Heart left ventricle (tissue), 13 donors: Measurements from ENCODE around the gene DHRS12.

ENCODE experiments used
- CTCF ChIP-seq, 12 donors: fragments of 200-600 bp; sonication (generic) in 4 of 12; IDR thresholded peaks; one replicate each; pipeline versions ENCODE4 v1.5.0 to v1.8.0; 2018 to 2022; ENCODE audit warnings: antibody characterized with exemption in 12 of 12, mild to moderate bottlenecking in 5 of 12
- POLR2A ChIP-seq, 2 donors: fragments of 450-650 bp; IDR thresholded peaks; one replicate each; pipeline ENCODE4 v1.6.1; 2017; ENCODE audit warnings: antibody characterized with exemption in 2 of 2, mild to moderate bottlenecking in 2 of 2, moderate library complexity in 2 of 2
- donor health status: ischemic (EF 13 %, LVEDD 7.1; RV severe dilation, severe dysfunction).
- donor health status: DM: no; HTN: yes; CAD: no.
- donor health status: DM: no; HTN: no; CAD: no.
- donor health status: ischemic (EF 25% LVEDD 6.9; RV normal size, moderate dysfunction).
- donor health status: ischemic (EF 25% LVEDD 5.7; RV mildly dilated, moderate dysfunction).
- donor health status: ischemic (EF 35%, LVEDD 5.7; RV mildly dilated, moderate dysfunction).
- donor health status: nonischemic (EF 11% LVEDD 7.7; RV severe dilation, severe dysfunction).
- donor health status: DM: yes; HTN: yes; CAD: no.
- donor health status: PGD.
- donor health status: ischemic (EF 29% LVEDD 5.4; RV normal size, mild dysfunction).
- donor health status: nonischemic (EF 23%, LVEDD 6.1; RV moderate dilation, normal function).

GRCh38 chr13:51723529-51723928 lies 80.4 kb downstream of the DHRS12 start:
- TF ChIP-seq CTCF (IDR thresholded peaks at IDR 0.05): no peak
- no peak for TF ChIP-seq POLR2A (IDR thresholded peaks at IDR 0.05)
